ENCODE measurements around the gene RAPGEF4.

- no peak for TF ChIP-seq CTCF (conservative IDR thresholded peaks at IDR 0.05; ENCODE audit: low read length)
- no peak for TF ChIP-seq EZH2phosphoT487 (IDR thresholded peaks at IDR 0.05; ENCODE audit: borderline replicate concordance)
These were observed 321.2 kb downstream of the RAPGEF4 start for GRCh38 chr2:173056705-173057364.
